H1 (cell line): ENCODE data around the gene PLA1A. TPM values are rescaled to one million over a fixed set of nuclear protein-coding genes. Genes with fewer than 3 reads are reported as not detected.

ENCODE experiments used
- CTCF ChIA-PET: fragments of 300-600 bp; sonication (Branson Sonifier 250); formaldehyde crosslinking; loops from one replicate; lab custom pipeline; 2021; ENCODE audit not compliant: partially characterized antibody; lab: Charles Lee
- POLR2A ChIA-PET: fragments of 300-600 bp; sonication (Branson Sonifier 250); formaldehyde crosslinking; loops from one replicate; lab custom pipeline; 2021; ENCODE audit warnings: inconsistent platforms; ENCODE audit not compliant: partially characterized antibody; lab: Charles Lee
- DNase-seq, 2 experiments: peaks; one replicate each; pipeline versions ENCODE4 v3.0.0 to v3.0.0-alpha.2; 2010 to 2022; ENCODE audit warnings: low spot score in 2 of 2, low read depth in 1 of 2, mixed read lengths in 1 of 2
- FAIRE-seq: peaks from 2 replicates; lab custom pipeline; 2011; peaks lifted over from hg19 to GRCh38; lab: Jason Lieb, UNC
- H2AFZ ChIP-seq: 2 replicates; pipeline ENCODE4 v1.8.1; 2012; ENCODE audit warnings: low read length, inconsistent platforms
- H2AK5ac ChIP-seq: 2 replicates; pipeline ENCODE4 v1.6.1; 2013; ENCODE audit warnings: low read depth, low read length
- H2BK120ac ChIP-seq: replicated peaks from 2 replicates; pipeline ENCODE3; 2013; ENCODE audit warnings: low read depth, low read length, inconsistent platforms
- H2BK12ac ChIP-seq: 2 replicates; pipeline ENCODE4 v1.6.1; 2013; ENCODE audit warnings: low read depth, low read length
- H2BK15ac ChIP-seq: 2 replicates; pipeline ENCODE4 v1.6.1; 2013; ENCODE audit warnings: low read length
- H2BK20ac ChIP-seq: 2 replicates; pipeline ENCODE4 v1.6.1; 2013; ENCODE audit warnings: low read length
- H2BK5ac ChIP-seq: 2 replicates; pipeline ENCODE4 v1.6.1; 2013; ENCODE audit warnings: low read depth, low read length
- H3K14ac ChIP-seq: 2 replicates; pipeline ENCODE4 v1.6.1; 2013; ENCODE audit warnings: inconsistent platforms; ENCODE audit not compliant: insufficient read length
- H3K18ac ChIP-seq: 2 replicates; pipeline ENCODE4 v1.6.1; 2013; ENCODE audit warnings: low read length; ENCODE audit errors: extremely low read depth
- H3K23ac ChIP-seq: 2 replicates; pipeline ENCODE4 v1.6.1; 2013; ENCODE audit warnings: inconsistent platforms; ENCODE audit not compliant: insufficient read length
- H3K23me2 ChIP-seq: 2 replicates; pipeline ENCODE4 v1.6.1; 2013; ENCODE audit warnings: low read depth, low read length
- H3K27ac ChIP-seq: 2 replicates; pipeline ENCODE4 v1.6.1; 2011; ENCODE audit warnings: low read depth, low read length, inconsistent platforms
- H3K27me3 ChIP-seq, 4 experiments: replicated peaks in 1 of 4; 1 replicate in 1 of 4; 2 replicates in 3 of 4; pipeline versions ENCODE4 v1.6.1 to v1.8.1; 2011 to 2013; ENCODE audit warnings: low read length in 3 of 4, mild to moderate bottlenecking in 3 of 4, inconsistent platforms in 2 of 4, mixed read lengths in 2 of 4, moderate library complexity in 1 of 4; ENCODE audit not compliant: control insufficient read depth in 3 of 4, insufficient read depth in 3 of 4; ENCODE audit errors: extremely low read depth in 1 of 4
- H3K36me3 ChIP-seq, 4 experiments: 2 replicates each; pipeline versions ENCODE4 v1.6.1 to v1.8.1; 2011 to 2013; ENCODE audit warnings: mild to moderate bottlenecking in 4 of 4, low read length in 3 of 4, moderate library complexity in 2 of 4, control low read depth in 1 of 4, inconsistent platforms in 1 of 4; ENCODE audit not compliant: insufficient read depth in 4 of 4, control insufficient read depth in 2 of 4
- H3K4ac ChIP-seq: replicated peaks from 2 replicates; pipeline ENCODE3; 2013; ENCODE audit warnings: low read length, low read depth, mixed read lengths, inconsistent platforms; ENCODE audit not compliant: insufficient read length
- H3K4me1 ChIP-seq, 4 experiments: replicated peaks in 1 of 4; 1 replicate in 1 of 4; 2 replicates in 3 of 4; pipeline versions ENCODE4 v1.6.1 to v1.8.1; 2011 to 2013; ENCODE audit warnings: low read length in 3 of 4, inconsistent platforms in 2 of 4, mixed read lengths in 1 of 4; ENCODE audit not compliant: insufficient read depth in 4 of 4, control insufficient read depth in 3 of 4
- H3K4me2 ChIP-seq, 2 experiments: 2 replicates each; pipeline versions ENCODE4 v1.6.1 to v1.8.1; 2011 to 2013; ENCODE audit warnings: low read depth in 2 of 2, low read length in 2 of 2, control low read depth in 1 of 2, inconsistent platforms in 1 of 2, mild to moderate bottlenecking in 1 of 2; ENCODE audit not compliant: insufficient read depth in 1 of 2
- H3K4me3 ChIP-seq, 4 experiments: fragments of 200-600, 300-600 bp in 1 of 4; sonication (generic), shearing (Covaris generic), sonication (Bioruptor Twin) in 1 of 4; 2 replicates each; pipeline versions ENCODE4 v1.5.1 to v1.8.1; 2011 to 2016; ENCODE audit warnings: low read length in 4 of 4, low read depth in 3 of 4, control low read depth in 2 of 4, inconsistent platforms in 2 of 4, mild to moderate bottlenecking in 2 of 4, mixed read lengths in 1 of 4, moderate library complexity in 1 of 4; ENCODE audit not compliant: insufficient read depth in 2 of 4; ENCODE audit errors: extremely low read depth in 1 of 4
- H3K56ac ChIP-seq: replicated peaks from 2 replicates; pipeline ENCODE3; 2013; ENCODE audit warnings: low read depth, mild to moderate bottlenecking, mixed read lengths, low read length, inconsistent platforms; ENCODE audit not compliant: insufficient read length
- H3K79me1 ChIP-seq: 2 replicates; pipeline ENCODE4 v1.6.1; 2013; ENCODE audit warnings: low read depth, low read length, control low read depth
- H3K79me2 ChIP-seq, 2 experiments: 2 replicates each; pipeline versions ENCODE4 v1.6.1 to v1.8.1; 2012 to 2013; ENCODE audit warnings: low read length in 2 of 2, mild to moderate bottlenecking in 2 of 2, inconsistent platforms in 1 of 2; ENCODE audit not compliant: insufficient read depth in 2 of 2, control insufficient read depth in 1 of 2
- H3K9ac ChIP-seq, 4 experiments: replicated peaks in 1 of 4; 1 replicate in 1 of 4; 2 replicates in 3 of 4; pipeline versions ENCODE4 v1.6.1 to v1.8.1; 2011 to 2013; ENCODE audit warnings: low read depth in 3 of 4, low read length in 3 of 4, control low read depth in 2 of 4, mild to moderate bottlenecking in 2 of 4, moderate library complexity in 2 of 4, inconsistent platforms in 1 of 4; ENCODE audit errors: extremely low read depth in 1 of 4
- H3K9me3 ChIP-seq, 2 experiments: 2 replicates each; pipeline versions ENCODE4 v1.6.1 to v1.8.1; 2012 to 2013; ENCODE audit warnings: mild to moderate bottlenecking in 2 of 2, moderate library complexity in 2 of 2, control low read depth in 1 of 2, inconsistent platforms in 1 of 2, low read depth in 1 of 2, low read length in 1 of 2, mixed read lengths in 1 of 2; ENCODE audit not compliant: insufficient read depth in 2 of 2
- H4K20me1 ChIP-seq, 2 experiments: replicated peaks in 1 of 2; 2 replicates each; pipeline versions ENCODE3 to v1.8.1; 2011 to 2013; ENCODE audit warnings: inconsistent platforms in 2 of 2, low read length in 2 of 2, mild to moderate bottlenecking in 1 of 2; ENCODE audit not compliant: insufficient read depth in 2 of 2, control insufficient read depth in 1 of 2
- H4K5ac ChIP-seq: 2 replicates; pipeline ENCODE4 v1.6.1; 2013; ENCODE audit warnings: low read length, low read depth, mixed read lengths, inconsistent platforms; ENCODE audit not compliant: insufficient read length
- H4K8ac ChIP-seq: 2 replicates; pipeline ENCODE4 v1.8.0; 2013; ENCODE audit warnings: mild to moderate bottlenecking, moderate library complexity, low read length, inconsistent platforms; ENCODE audit not compliant: insufficient read depth; ENCODE audit errors: extremely low read depth
- H4K91ac ChIP-seq: replicated peaks from 2 replicates; pipeline ENCODE3; 2013; ENCODE audit warnings: low read length, mixed read lengths, inconsistent platforms; ENCODE audit not compliant: insufficient read length
- HDAC2 ChIP-seq, 2 experiments: fragments of 300-600 bp in 1 of 2; sonication (generic) in 1 of 2; IDR thresholded peaks; 2 replicates each; pipeline ENCODE4 v1.6.1; 2011 to 2012; ENCODE audit warnings: low read depth in 2 of 2, low read length in 2 of 2, mild to moderate bottlenecking in 2 of 2, moderate library complexity in 2 of 2, borderline replicate concordance in 1 of 2, inconsistent platforms in 1 of 2
- POU5F1 ChIP-seq: IDR thresholded peaks from 2 replicates; pipeline ENCODE4 v1.6.1; 2011; ENCODE audit warnings: low read depth, mild to moderate bottlenecking, low read length, moderate library complexity
- RFX5 ChIP-seq: IDR thresholded peaks from 2 replicates; pipeline ENCODE4 v1.6.1; 2011; ENCODE audit warnings: low read depth, low read length, improper control_type of control experiment, borderline replicate concordance
- RNF2 ChIP-seq: fragments of 200-900, 300-1000 bp; sonication (generic); IDR thresholded peaks from 2 replicates; pipeline ENCODE4 v1.7.1; 2016; ENCODE audit warnings: borderline replicate concordance, low read depth, mild to moderate bottlenecking, antibody characterized with exemption, low read length; ENCODE audit not compliant: poor library complexity, severe bottlenecking; ENCODE audit errors: missing control alignments
- SIX5 ChIP-seq: IDR thresholded peaks from 2 replicates; pipeline ENCODE4 v1.6.1; 2011; ENCODE audit warnings: mild to moderate bottlenecking, low read depth, low read length
- TAF1 ChIP-seq: IDR thresholded peaks from 2 replicates; pipeline ENCODE4 v1.6.1; 2011; ENCODE audit warnings: mild to moderate bottlenecking, low read depth, low read length
- TAF7 ChIP-seq: optimal IDR thresholded peaks from 2 replicates; pipeline ENCODE3; 2011; ENCODE audit warnings: low read depth, mild to moderate bottlenecking, inconsistent platforms, low read length, moderate library complexity, borderline replicate concordance
- WGBS, 2 experiments: shearing (Covaris generic) in 1 of 2; methylation state at CpG; one replicate each; pipeline versions ENCODE4 v1.1.6 to v1.1.7; 2013 to 2015; ENCODE audit warnings: low lambda C conversion rate in 2 of 2, mixed read lengths in 2 of 2, inconsistent platforms in 1 of 2, low coverage in 1 of 2, missing lambda C conversion rate in 1 of 2; ENCODE audit not compliant: insufficient replicate concordance in 2 of 2, insufficient coverage in 1 of 2, insufficient read length in 1 of 2; ENCODE audit errors: extremely low coverage in 1 of 2, missing lambda C conversion rate in 1 of 2; 5-methylcytosine and 5-hydroxymethylcytosine counted together
- polyA plus RNA-seq, 7 experiments: library from polyadenylated mRNA; depleted of rRNA in 3 of 7; stranded (reverse) in 5 of 7; unstranded in 2 of 7; fragments of >200 nt in 5 of 7; fragments of 200-250 nt in 2 of 7; gene quantifications; 1 replicate in 5 of 7; 2 replicates in 1 of 7; 4 replicates in 1 of 7; pipeline versions ENCODE4 v1.2.1 to v1.2.3, GENCODE V29; 2011 to 2013; ENCODE audit warnings: missing spikeins in 2 of 7, mixed read lengths in 2 of 7
- total RNA-seq: library from RNA; stranded (reverse); fragmentation: NEBNext Ultra II Directional; extraction: Animal tissue kit (Norgen Biotek cat#: 25700); gene quantifications from 2 replicates; pipeline ENCODE4 v1.2.1, GENCODE V29; 2021

PLA1A gene
- total and polyA plus RNA-seq, 2 of the 8 experiments (the other 6 are each of a cell fraction or from before 2014, with no cell fraction given) = not detected

GRCh38 chr3:119658994-119659393 is 61.3 kb downstream of the PLA1A start:
- no peak overlapping the region for H2BK20ac ChIP-seq
- H3K23ac ChIP-seq = no peak overlapping the region
- no peaks in the 10 kb centered on the region for H3K9me3 ChIP-seq
- H2AFZ ChIP-seq = no peak overlapping the region
- H2BK120ac ChIP-seq = no peak overlapping the region
- TF ChIP-seq TAF7 (no peak), POU5F1 (no peak), HDAC2 (IDR thresholded peaks at IDR 0.05; ENCODE audit: borderline replicate concordance in 1 of 2, low read depth in 2 of 2, low read length in 2 of 2) (no peak), RNF2 (no peak), RFX5 (no peak), TAF1 (no peak), SIX5 (no peak)
- H3K79me2 ChIP-seq = no peaks in the 10 kb centered on the region
- H3K14ac ChIP-seq = no peak overlapping the region
- H2AK5ac ChIP-seq = no peak overlapping the region
- H3K79me1 ChIP-seq = no peaks in the 10 kb centered on the region
- H3K9ac ChIP-seq = no peak overlapping the region
- no peaks in the 10 kb centered on the region for H3K27me3 ChIP-seq
- H3K4me3 ChIP-seq = no peak overlapping the region
- no peak overlapping the region for H3K56ac ChIP-seq
- H3K4me1 ChIP-seq = no peaks in the 10 kb centered on the region
- no peak overlapping the region for H3K27ac ChIP-seq
- H3K4me2 ChIP-seq = no peak overlapping the region
- H3K36me3 ChIP-seq = no peaks in the 10 kb centered on the region; a peak in 1 of 8 replicates
- no peak overlapping the region for H4K8ac ChIP-seq
- no peaks in the 10 kb centered on the region for H4K20me1 ChIP-seq
- H3K23me2 ChIP-seq = no peaks in the 10 kb centered on the region
- DNase-seq (no peak), FAIRE-seq (no peak)
- ChIA-PET POLR2A (no interaction called here), CTCF (interaction anchor here (1.6 kb wide), 1 partner anchor 10 kb away, joined by 10 read pairs; no protein-coding TSS in a partner anchor)
- no peak overlapping the region for H3K18ac ChIP-seq
- H3K4ac ChIP-seq = no peak overlapping the region
- no peak overlapping the region for H2BK12ac ChIP-seq
- no peak overlapping the region for H4K91ac ChIP-seq
- H2BK15ac ChIP-seq = no peak overlapping the region
- H2BK5ac ChIP-seq = no peak overlapping the region
- WGBS, 2 experiments = 89% methylated on average over 2 of the region's 2 CpGs; no CpG with 5 or more reads in 1 of the 2 experiments
- no peak overlapping the region for H4K5ac ChIP-seq
